ENCODE results near the gene RAI14. TPM values are rescaled to one million over a fixed set of nuclear protein-coding genes. Genes with fewer than 3 reads are reported as not detected.

The RAI14 gene
- total RNA-seq, 4 donors from 2014 or later, result 26.9 to 40.4 (median 32.1) TPM

DNA sequence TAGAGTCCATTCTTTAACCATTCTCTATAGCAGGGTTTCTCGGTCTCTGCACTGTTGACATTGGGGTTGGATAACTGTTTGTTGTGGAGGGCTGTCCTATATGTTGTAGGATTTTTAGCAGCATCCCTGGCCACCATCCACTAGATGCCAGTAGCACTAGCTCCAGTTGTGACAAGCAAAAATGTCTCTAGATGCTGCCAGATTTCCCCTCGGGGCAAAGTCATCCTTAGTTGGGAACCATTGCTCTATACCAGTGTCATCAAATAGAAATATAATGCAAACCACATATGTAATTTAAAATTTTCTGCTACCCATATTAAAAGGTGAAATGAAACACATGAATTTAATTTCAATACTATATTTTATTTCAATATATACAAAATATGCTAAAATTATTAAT is 185.7 kb downstream of the RAI14 start:
- no peak for DNase-seq (ENCODE audit: low spot score in 2 of 2)
- intact Hi-C loops (cut with DNase I; ENCODE audit: low total_unique reads), result no loop called here
- WGBS, 2 donors, result 79 to 81% methylated on average over 2 of the region's 2 CpGs
- H3K4me3 ChIP-seq (ENCODE audit: low read depth, poor library complexity, severe bottlenecking), result no peak overlapping the region
- TF ChIP-seq POLR2A (IDR thresholded peaks at IDR 0.05), result no peak
- TF ChIP-seq, protein P1, sequence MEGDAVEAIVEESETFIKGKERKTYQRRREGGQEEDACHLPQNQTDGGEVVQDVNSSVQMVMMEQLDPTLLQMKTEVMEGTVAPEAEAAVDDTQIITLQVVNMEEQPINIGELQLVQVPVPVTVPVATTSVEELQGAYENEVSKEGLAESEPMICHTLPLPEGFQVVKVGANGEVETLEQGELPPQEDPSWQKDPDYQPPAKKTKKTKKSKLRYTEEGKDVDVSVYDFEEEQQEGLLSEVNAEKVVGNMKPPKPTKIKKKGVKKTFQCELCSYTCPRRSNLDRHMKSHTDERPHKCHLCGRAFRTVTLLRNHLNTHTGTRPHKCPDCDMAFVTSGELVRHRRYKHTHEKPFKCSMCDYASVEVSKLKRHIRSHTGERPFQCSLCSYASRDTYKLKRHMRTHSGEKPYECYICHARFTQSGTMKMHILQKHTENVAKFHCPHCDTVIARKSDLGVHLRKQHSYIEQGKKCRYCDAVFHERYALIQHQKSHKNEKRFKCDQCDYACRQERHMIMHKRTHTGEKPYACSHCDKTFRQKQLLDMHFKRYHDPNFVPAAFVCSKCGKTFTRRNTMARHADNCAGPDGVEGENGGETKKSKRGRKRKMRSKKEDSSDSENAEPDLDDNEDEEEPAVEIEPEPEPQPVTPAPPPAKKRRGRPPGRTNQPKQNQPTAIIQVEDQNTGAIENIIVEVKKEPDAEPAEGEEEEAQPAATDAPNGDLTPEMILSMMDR (IDR thresholded peaks at IDR 0.05), result no peak

DNA sequence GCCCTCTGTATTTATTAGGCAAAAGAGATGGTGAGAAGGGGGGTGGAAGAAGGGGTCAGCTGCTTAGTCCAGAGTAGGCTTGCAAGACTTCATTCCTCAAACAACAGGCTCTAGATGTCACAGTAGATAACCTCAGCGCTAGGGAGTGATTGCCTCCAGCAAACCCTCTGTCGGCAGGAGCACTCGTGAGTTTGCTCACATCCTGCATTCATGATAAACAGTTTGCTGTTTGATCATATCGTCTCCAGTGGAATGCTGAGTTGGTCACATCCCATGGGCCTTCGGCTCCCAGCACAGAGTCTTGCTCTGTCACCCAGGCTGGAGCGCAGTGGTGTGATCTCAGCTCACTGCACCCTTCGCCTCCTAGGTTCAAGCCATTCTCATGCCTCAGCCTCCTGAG is 186.4 kb downstream of the RAI14 start:
- H3K4me3 ChIP-seq (ENCODE audit: low read depth, poor library complexity, severe bottlenecking), result no peak overlapping the region
- DNase-seq (ENCODE audit: low spot score in 2 of 2), result no peak
- TF ChIP-seq, protein P1 (IDR thresholded peaks at IDR 0.05), result no peak
- WGBS, 2 donors, result 89 to 94% methylated on average over 7 of the region's 7 CpGs
- intact Hi-C loops (cut with DNase I; ENCODE audit: low total_unique reads), result no loop called here

DNA sequence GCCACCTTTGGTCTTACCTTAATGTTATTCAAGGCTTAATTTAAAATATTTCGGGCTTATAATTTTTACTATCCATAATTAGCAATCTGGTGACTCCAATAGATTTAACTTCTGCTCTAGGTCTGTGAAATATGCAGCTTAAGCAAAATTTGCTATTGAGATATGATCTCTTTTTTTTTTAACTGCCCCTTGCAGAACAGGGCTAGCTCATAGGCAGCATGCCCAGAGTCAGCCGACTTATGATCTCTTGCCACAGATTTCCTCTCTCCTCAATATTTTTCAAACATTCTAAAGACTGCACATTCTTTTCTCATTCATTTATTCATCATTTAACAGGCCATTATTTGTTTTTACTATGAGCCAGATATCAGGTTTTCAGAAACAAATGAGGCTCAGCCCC is 187.4 kb downstream of the RAI14 start:
- H3K4me3 ChIP-seq (ENCODE audit: low read depth, poor library complexity, severe bottlenecking), result no peak overlapping the region
- WGBS, 2 donors, result 62 to 64% methylated on average over 2 of the region's 2 CpGs
- intact Hi-C loops (cut with DNase I; ENCODE audit: low total_unique reads), result no loop called here
- DNase-seq (ENCODE audit: low spot score in 2 of 2), result no peak
- TF ChIP-seq, protein P1 (IDR thresholded peaks at IDR 0.05), result no peak
- TF ChIP-seq POLR2A (IDR thresholded peaks at IDR 0.05), result no peak

DNA sequence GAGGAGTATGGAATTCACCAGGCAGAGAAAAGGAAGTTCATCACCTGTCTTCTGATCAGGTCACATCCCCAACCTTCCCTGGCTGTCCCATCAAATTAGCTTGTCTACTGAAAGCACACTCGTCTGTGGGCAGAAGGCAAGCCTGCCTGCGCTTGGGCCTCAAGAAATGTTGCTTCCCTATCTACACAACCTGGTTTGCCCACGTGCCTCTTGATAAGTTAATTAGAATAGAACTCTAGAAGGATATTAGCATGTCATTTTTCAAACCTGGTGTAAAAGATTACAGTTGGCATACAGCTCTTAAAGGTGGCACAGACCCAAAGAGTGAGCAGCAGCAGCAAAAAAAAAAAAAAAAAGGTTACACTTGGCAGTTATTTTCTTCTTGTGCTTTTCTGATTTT is 188.0 kb downstream of the RAI14 start:
- WGBS, 2 donors, result 37 to 55% methylated on average over 3 of the region's 3 CpGs
- no peak for DNase-seq (ENCODE audit: low spot score in 2 of 2)
- no peak for TF ChIP-seq POLR2A (IDR thresholded peaks at IDR 0.05)
- TF ChIP-seq, protein P1 (IDR thresholded peaks at IDR 0.05), result no peak
- H3K4me3 ChIP-seq (ENCODE audit: low read depth, poor library complexity, severe bottlenecking), result no peak overlapping the region
- intact Hi-C loops (cut with DNase I; ENCODE audit: low total_unique reads), result no loop called here

DNA sequence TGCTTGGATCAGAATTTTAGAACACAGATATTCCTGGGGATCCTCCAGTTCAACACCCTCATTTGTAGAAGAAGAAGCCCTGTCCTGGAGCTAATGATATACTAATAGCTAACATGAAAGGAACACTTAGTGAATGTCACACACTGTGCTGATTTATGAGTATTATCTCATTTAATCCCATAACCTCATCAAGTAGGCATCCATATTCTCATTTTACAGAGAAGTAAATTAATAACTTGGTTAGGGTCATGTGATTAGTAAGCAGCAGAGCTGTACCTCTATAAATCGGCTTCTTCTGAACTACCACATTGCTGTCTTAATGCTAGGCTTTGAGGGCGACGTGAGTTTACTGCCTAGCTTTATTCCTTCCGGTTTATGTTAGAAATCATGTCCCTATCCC is 188.9 kb downstream of the RAI14 start:
- intact Hi-C loops (cut with DNase I; ENCODE audit: low total_unique reads), result no loop called here
- DNase-seq (ENCODE audit: low spot score in 2 of 2), result no peak
- 68 to 88% methylated on average over 4 of the region's 4 CpGs for WGBS, 2 donors

DNA sequence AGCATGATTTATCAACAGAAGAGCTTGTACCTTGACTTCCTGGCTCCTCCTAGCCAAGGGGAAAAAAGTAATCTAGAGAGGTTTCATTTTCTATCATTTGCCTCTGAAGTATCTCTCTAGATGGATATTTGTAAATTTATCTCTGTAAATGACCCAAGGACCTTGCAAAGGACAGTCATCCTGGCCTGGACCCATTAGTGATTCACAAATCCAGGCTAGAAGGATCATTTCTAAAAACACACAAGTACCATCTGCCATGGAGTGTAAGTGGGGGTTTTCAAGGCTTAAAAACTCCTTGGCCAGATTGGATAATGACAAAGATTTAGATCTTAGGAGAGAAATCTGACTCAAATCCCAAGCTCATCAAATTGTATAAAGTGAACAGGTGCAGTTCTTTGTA is 190.9 kb downstream of the RAI14 start:
- H3K4me3 ChIP-seq (ENCODE audit: low read depth, poor library complexity, severe bottlenecking), result no peak overlapping the region
- no peak for DNase-seq (ENCODE audit: low spot score in 2 of 2)
- TF ChIP-seq, protein P1 (IDR thresholded peaks at IDR 0.05), result no peak
- TF ChIP-seq POLR2A (IDR thresholded peaks at IDR 0.05), result no peak
- intact Hi-C loops (cut with DNase I; ENCODE audit: low total_unique reads), result no loop called here

More for the DNA sequence above, 188.9 kb downstream of the RAI14 start:
- no peak for TF ChIP-seq POLR2A (IDR thresholded peaks at IDR 0.05)
- TF ChIP-seq, protein P1 (IDR thresholded peaks at IDR 0.05), result no peak
- no peak overlapping the region for H3K4me3 ChIP-seq (ENCODE audit: low read depth, poor library complexity, severe bottlenecking)

Measured in lower leg skin (tissue), 4 donors.